GM18505 (cell line): ENCODE results near the gene VPS26A.
"Not testable (repeated sequence)": the region's sequence is repeated elsewhere in the genome, so short reads cannot be mapped to it uniquely, and the experiment has no call there.

ENCODE experiments used
- ATAC-seq: cut with Tn5 transposase; IDR thresholded peaks from one replicate; pipeline ENCODE4 v1.9.1; 2021; ENCODE audit not compliant: unreplicated experiment
- POLR2A ChIP-seq: IDR thresholded peaks from 4 replicates; pipeline ENCODE4 v1.6.1; 2011; ENCODE audit warnings: borderline replicate concordance; ENCODE audit not compliant: insufficient read depth, insufficient read length; ENCODE audit errors: extremely low read depth

The VPS26A gene

GRCh38 chr10:69123306-69123746 lies 652 bp upstream of the VPS26A start:
- peak; percentile 20 for ATAC-seq
- TF ChIP-seq POLR2A: no peak

- peak; percentile 30 for ATAC-seq
- TF ChIP-seq POLR2A: no peak
Observed at GRCh38 chr10:69124563-69125268, 738 bp downstream of the VPS26A start.

GRCh38 chr10:69125554-69125953 lies 1.6 kb downstream of the VPS26A start:
- no peak for TF ChIP-seq POLR2A
- ATAC-seq: no peak

- no peak for TF ChIP-seq POLR2A
- no peak for ATAC-seq
Observed at GRCh38 chr10:69130251-69130650, 6.3 kb downstream of the VPS26A start.

- TF ChIP-seq POLR2A: no peak
- no peak for ATAC-seq
Observed at GRCh38 chr10:69139961-69140360, 16.0 kb downstream of the VPS26A start.

- no peak for ATAC-seq
- TF ChIP-seq POLR2A: no peak
Observed at GRCh38 chr10:69141304-69141703, 17.3 kb downstream of the VPS26A start.

- not testable (repeated sequence) for ATAC-seq
Observed at GRCh38 chr10:69142074-69142473, 18.1 kb downstream of the VPS26A start.

- no peak for TF ChIP-seq POLR2A
- ATAC-seq: no peak
Observed at GRCh38 chr10:69142983-69143382, 19.0 kb downstream of the VPS26A start.

GRCh38 chr10:69145329-69145728 lies 21.4 kb downstream of the VPS26A start:
- ATAC-seq: no peak
- no peak for TF ChIP-seq POLR2A

- ATAC-seq: no peak
- no peak for TF ChIP-seq POLR2A
Observed at GRCh38 chr10:69145864-69146263, 21.9 kb downstream of the VPS26A start.

GRCh38 chr10:69146759-69147158 lies 22.8 kb downstream of the VPS26A start:
- TF ChIP-seq POLR2A: no peak
- no peak for ATAC-seq

- ATAC-seq: no peak
- no peak for TF ChIP-seq POLR2A
Observed at GRCh38 chr10:69151984-69152383, 28.0 kb downstream of the VPS26A start.

GRCh38 chr10:69153227-69153626 lies 29.2 kb downstream of the VPS26A start:
- ATAC-seq: no peak
- no peak for TF ChIP-seq POLR2A

GRCh38 chr10:69160809-69161241 lies 36.8 kb downstream of the VPS26A start:
- ATAC-seq: no peak

GRCh38 chr10:69168493-69168892 lies 44.5 kb downstream of the VPS26A start:
- TF ChIP-seq POLR2A: no peak
- ATAC-seq: no peak

More at GRCh38 chr10:69160809-69161241, 36.8 kb downstream of the VPS26A start:
- no peak for TF ChIP-seq POLR2A
